Measurements from ENCODE around the gene PLCH1.
"Not testable (repeated sequence)": the region's sequence is repeated elsewhere in the genome, so short reads cannot be mapped to it uniquely, and the experiment has no call there.

The PLCH1 gene

DNA sequence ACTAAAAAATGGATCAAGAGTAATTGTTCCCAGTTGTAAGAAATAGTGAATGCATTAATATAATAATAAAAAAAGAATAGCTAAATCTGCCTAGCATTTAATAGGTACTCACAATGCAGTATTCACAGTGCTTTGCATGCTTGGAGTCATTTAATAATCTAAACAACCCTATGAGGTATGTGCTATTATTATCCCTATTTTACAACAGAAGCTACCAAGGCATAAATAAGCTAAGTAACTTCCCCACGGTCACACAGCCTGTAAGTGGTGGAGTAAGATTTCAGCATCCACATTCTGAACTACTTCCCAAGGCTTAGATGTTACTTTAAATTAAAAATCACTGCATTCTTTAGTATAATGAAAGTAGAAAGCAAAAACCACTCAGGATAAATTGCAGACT is 102.9 kb downstream of the PLCH1 start:
- TF ChIP-seq, protein P1, sequence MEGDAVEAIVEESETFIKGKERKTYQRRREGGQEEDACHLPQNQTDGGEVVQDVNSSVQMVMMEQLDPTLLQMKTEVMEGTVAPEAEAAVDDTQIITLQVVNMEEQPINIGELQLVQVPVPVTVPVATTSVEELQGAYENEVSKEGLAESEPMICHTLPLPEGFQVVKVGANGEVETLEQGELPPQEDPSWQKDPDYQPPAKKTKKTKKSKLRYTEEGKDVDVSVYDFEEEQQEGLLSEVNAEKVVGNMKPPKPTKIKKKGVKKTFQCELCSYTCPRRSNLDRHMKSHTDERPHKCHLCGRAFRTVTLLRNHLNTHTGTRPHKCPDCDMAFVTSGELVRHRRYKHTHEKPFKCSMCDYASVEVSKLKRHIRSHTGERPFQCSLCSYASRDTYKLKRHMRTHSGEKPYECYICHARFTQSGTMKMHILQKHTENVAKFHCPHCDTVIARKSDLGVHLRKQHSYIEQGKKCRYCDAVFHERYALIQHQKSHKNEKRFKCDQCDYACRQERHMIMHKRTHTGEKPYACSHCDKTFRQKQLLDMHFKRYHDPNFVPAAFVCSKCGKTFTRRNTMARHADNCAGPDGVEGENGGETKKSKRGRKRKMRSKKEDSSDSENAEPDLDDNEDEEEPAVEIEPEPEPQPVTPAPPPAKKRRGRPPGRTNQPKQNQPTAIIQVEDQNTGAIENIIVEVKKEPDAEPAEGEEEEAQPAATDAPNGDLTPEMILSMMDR (conservative IDR thresholded peaks at IDR 0.05) = no peak
- TF ChIP-seq ZFX (IDR thresholded peaks at IDR 0.05) = no peak

DNA sequence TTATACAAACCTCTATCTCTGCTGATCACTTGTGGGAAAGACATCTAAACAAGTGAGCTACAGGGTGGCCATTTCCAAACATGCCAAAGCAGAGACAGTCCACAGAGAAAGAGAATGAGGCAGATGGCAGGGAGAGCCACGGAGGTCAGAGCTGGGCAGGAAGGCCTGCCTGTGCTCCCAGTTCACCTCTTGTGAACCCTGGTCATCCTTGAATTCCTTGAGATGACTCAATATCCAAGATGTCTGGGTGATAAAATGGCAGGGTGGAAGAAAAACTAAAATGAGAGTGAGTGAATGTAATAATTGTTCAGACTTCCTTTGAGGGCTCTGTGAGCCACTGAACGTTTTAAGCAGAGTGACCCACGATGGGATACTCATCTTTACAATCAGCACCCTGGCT is 104.8 kb downstream of the PLCH1 start:
- H3K27ac ChIP-seq = no peak overlapping the region
- no peak for TF ChIP-seq ZFX (IDR thresholded peaks at IDR 0.05)
- TF ChIP-seq, protein P1 (conservative IDR thresholded peaks at IDR 0.05) = no peak

More for the DNA sequence above, 102.9 kb downstream of the PLCH1 start:
- no peak overlapping the region for H3K27ac ChIP-seq

DNA sequence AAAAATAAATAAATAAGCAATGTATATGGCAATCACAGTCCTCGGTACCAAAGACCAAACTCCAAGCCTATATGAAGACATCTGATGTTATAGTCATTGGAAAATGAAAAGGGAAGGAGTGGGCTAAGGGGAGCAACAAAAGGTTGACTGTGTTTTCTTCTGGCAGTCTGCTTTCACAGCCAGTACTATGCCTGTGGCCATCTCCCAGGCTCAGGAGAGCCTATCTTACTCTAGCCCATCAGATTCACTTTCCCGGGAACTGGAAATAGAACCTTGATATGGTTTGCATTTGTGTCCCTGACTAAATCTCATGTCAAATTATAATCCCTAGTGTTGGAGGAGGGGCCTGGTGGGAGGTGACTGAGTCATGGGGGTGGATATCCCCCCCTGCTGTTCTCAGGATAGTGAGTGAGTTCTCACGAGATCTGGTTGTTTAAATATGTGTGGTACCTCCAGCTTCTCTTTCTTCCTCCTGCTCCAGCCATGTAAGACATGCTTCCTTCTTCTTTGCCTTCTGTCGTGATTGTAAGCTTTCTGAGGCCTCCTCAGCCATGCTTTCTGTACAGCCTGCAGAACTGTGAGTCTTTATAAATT is 105.3 kb downstream of the PLCH1 start:
- no peak overlapping the region for H3K27ac ChIP-seq
- TF ChIP-seq, protein P1 (conservative IDR thresholded peaks at IDR 0.05) = no peak
- TF ChIP-seq ZFX (IDR thresholded peaks at IDR 0.05) = no peak

DNA sequence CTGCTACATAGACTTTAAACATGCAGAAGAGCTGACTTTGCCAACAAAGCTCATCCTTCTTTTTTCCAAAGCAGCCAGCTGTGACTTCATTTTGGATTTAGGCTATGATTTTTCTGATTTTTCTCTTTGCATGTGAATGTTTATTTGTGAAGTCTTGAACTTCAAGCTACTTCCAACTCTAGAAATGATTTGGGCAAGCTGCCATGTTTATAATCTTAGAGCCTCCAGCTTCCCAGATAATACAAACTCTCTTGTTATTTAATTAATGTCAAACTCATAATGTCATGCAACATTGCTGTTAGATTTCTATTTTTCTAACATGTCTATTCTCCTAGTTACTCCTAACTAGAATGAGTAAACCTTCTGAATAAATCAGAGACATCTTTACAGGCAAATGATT is 106.4 kb downstream of the PLCH1 start:
- H3K27ac ChIP-seq = not testable (repeated sequence)

DNA sequence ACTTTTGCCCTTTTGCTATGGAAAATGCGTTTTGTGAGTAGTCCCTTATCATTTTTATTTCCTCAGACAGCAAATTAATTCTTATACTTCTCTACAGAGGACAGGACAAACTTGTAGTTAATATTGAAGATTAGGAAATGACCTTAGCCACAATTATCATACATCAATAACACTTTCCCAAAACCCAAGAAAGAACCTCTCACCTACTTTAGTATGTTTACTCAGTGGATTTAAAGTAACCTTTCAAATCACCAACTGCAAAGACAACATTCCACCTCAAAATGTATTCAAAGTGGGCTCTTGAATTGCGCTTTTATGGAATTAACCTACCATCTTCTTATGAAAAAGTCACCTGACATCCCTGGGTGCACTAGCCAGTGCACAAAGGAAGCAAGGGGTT is 107.3 kb downstream of the PLCH1 start:
- H3K27ac ChIP-seq = no peak overlapping the region
- TF ChIP-seq, protein P1 (conservative IDR thresholded peaks at IDR 0.05) = no peak
- TF ChIP-seq ZFX (IDR thresholded peaks at IDR 0.05) = no peak

DNA sequence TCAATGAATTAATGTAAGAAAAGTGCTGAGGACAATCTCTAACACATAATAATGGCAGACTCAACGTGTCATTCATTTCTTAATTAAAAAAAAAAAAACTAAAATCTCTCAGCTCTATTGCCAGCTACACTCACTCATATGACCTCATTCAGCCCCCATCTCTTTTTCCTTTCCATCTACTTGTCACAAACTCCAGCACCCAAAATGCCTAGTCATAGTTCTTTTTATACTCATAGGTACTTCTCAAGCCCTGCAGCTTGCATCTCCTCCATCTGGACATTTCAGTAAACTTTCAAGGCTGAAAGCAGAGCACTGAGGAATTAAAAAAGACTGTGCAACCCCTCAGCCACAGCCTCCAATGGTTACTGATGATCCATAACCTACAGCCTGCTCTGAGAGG is 109.8 kb downstream of the PLCH1 start:
- TF ChIP-seq, protein P1 (conservative IDR thresholded peaks at IDR 0.05) = no peak
- TF ChIP-seq ZFX (IDR thresholded peaks at IDR 0.05) = no peak
- no peak overlapping the region for H3K27ac ChIP-seq

DNA sequence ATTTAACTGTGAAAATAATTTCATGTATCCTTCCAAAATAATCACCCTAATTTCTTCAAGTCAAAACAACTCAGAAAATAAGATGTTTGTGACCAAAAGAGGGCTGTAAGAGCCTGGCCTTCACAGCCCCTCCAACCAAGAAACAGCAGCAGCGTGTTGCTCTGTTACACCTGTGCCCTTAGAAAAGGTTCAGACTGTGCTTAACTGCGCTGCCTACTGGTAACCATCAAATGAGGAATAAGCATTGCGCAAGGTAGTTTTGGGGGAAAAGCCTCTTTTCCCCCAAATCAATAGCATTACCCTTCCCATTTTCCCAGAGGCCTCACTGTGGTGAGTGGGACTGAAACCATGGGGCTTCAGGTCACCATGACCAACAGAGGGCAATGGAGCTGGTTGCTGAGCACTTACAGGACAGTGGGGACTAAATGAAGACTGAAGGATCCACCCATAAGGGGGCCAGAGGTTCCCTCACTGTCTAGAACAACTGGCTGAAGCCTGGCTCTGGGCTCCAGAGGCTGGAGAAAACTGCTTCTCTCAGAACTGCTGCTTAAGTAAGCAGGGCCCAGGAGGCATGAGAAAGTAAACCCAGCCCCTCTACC is 110.7 kb downstream of the PLCH1 start:
- no peak for TF ChIP-seq ZFX (IDR thresholded peaks at IDR 0.05)
- TF ChIP-seq, protein P1 (conservative IDR thresholded peaks at IDR 0.05) = no peak
- H3K27ac ChIP-seq = no peak overlapping the region

Data from C4-2B (cell line).